HEK293 (cell line): ENCODE measurements around the gene CD2AP.

Experiments
- CTCF ChIA-PET: fragments of 350-600 bp; formaldehyde crosslinking; extraction: SDS; loops from one replicate; lab custom pipeline; 2021; ENCODE audit warnings: antibody characterized with exemption; lab: Yijun Ruan, JAX
- POLR2A ChIA-PET: fragments of 300-600 bp; formaldehyde crosslinking; extraction: SDS; loops from one replicate; lab custom pipeline; 2020; ENCODE audit warnings: antibody characterized with exemption, inconsistent platforms; lab: Yijun Ruan, JAX
- H3K27ac ChIP-seq: fragments of 200-500 bp; sonication (Bioruptor generic); 2 replicates; pipeline ENCODE4 v1.5.1; 2014; ENCODE audit warnings: low read depth, low read length, control low read depth, inconsistent platforms; ENCODE audit errors: extremely low read depth
- H3K36me3 ChIP-seq, 2 experiments: fragments of 200-500 bp in 1 of 2; sonication (Bioruptor generic) in 1 of 2; 1 replicate in 1 of 2; 2 replicates in 1 of 2; pipeline ENCODE4 v1.5.1; 2014 to 2017; ENCODE audit warnings: inconsistent platforms in 2 of 2, low read length in 2 of 2; ENCODE audit not compliant: control insufficient read depth in 2 of 2, insufficient read depth in 1 of 2
- H3K4me1 ChIP-seq: fragments of 200-500 bp; sonication (Bioruptor generic); 2 replicates; pipeline ENCODE4 v1.5.1; 2014; ENCODE audit warnings: mild to moderate bottlenecking, low read length, inconsistent platforms; ENCODE audit not compliant: control insufficient read depth, insufficient read depth
- H3K4me3 ChIP-seq: 2 replicates; pipeline ENCODE4 v1.5.1; 2011; ENCODE audit warnings: low read depth, mild to moderate bottlenecking, control low read depth, low read length, moderate library complexity
- H3K9me3 ChIP-seq: fragments of 200-500 bp; sonication (Bioruptor generic); 2 replicates; pipeline ENCODE4 v1.5.1; 2014; ENCODE audit warnings: low read depth, low read length, inconsistent platforms; ENCODE audit not compliant: control insufficient read depth, insufficient read depth
- GLI2 ChIP-seq: fragments of 450-650 bp; formaldehyde crosslinking; IDR thresholded peaks from 2 replicates; pipeline ENCODE4; 2017; ENCODE audit warnings: missing biosample characterization, missing genetic modification characterization, low read depth, borderline replicate concordance
- GLI4 ChIP-seq: fragments of 450-650 bp; formaldehyde crosslinking; IDR thresholded peaks from 2 replicates; pipeline ENCODE4 v1.5.1; 2016; ENCODE audit warnings: missing biosample characterization, missing genetic modification characterization
- KLF10 ChIP-seq: fragments of 450-650 bp; IDR thresholded peaks from 2 replicates; pipeline ENCODE4 v1.5.1; 2018; ENCODE audit warnings: missing biosample characterization, mild to moderate bottlenecking, missing genetic modification characterization
- SCRT1 ChIP-seq: fragments of 450-650 bp; formaldehyde crosslinking; IDR thresholded peaks from 2 replicates; pipeline ENCODE4 v1.5.1; 2016; ENCODE audit warnings: missing biosample characterization, missing genetic modification characterization, borderline replicate concordance
- SETDB1 ChIP-seq: IDR thresholded peaks from one replicate; pipeline ENCODE4 v1.6.1; 2017; ENCODE audit warnings: mild to moderate bottlenecking, low read length, moderate library complexity, mixed read lengths; ENCODE audit not compliant: insufficient read length
- TSHZ1 ChIP-seq: fragments of 450-650 bp; formaldehyde crosslinking; IDR thresholded peaks from 2 replicates; pipeline ENCODE4 v1.5.1; 2016; ENCODE audit warnings: missing biosample characterization, missing genetic modification characterization, borderline replicate concordance
- ZNF19 ChIP-seq: fragments of 450-650 bp; formaldehyde crosslinking; IDR thresholded peaks from 2 replicates; pipeline ENCODE4; 2016; ENCODE audit warnings: missing biosample characterization, missing genetic modification characterization, low read depth
- ZNF394 ChIP-seq: fragments of 450-650 bp; formaldehyde crosslinking; IDR thresholded peaks from 2 replicates; pipeline ENCODE4 v1.5.1; 2016; ENCODE audit warnings: missing biosample characterization, missing genetic modification characterization, mild to moderate bottlenecking, moderate library complexity, borderline replicate concordance
- ZNF529 ChIP-seq: fragments of 450-650 bp; formaldehyde crosslinking; IDR thresholded peaks from 2 replicates; pipeline ENCODE4 v1.5.1; 2017; ENCODE audit warnings: missing genetic modification characterization, missing biosample characterization; ENCODE audit not compliant: insufficient replicate concordance
- ZNF548 ChIP-seq: fragments of 450-650 bp; formaldehyde crosslinking; IDR thresholded peaks from 2 replicates; pipeline ENCODE4 v1.5.1; 2016; ENCODE audit warnings: missing biosample characterization, missing genetic modification characterization
- ZNF670 ChIP-seq: fragments of 450-650 bp; formaldehyde crosslinking; IDR thresholded peaks from 2 replicates; pipeline ENCODE4 v1.5.1; 2016; ENCODE audit warnings: missing biosample characterization, missing genetic modification characterization, low read depth
- TF ChIP-seq, protein P1 (sequence below): fragments of 450-650 bp; formaldehyde crosslinking; IDR thresholded peaks from 2 replicates; pipeline ENCODE4 v1.5.1; 2016; ENCODE audit warnings: missing biosample characterization, missing genetic modification characterization
- TF ChIP-seq, protein P2 (sequence below): IDR thresholded peaks from 2 replicates; pipeline ENCODE4 v1.6.1; 2011; ENCODE audit warnings: mild to moderate bottlenecking, low read depth, low read length, borderline replicate concordance
- TF ChIP-seq, protein P3 (sequence below): fragments of 450-650 bp; formaldehyde crosslinking; IDR thresholded peaks from 2 replicates; pipeline ENCODE4 v1.5.1; 2016; ENCODE audit warnings: missing biosample characterization, missing genetic modification characterization
- TF ChIP-seq, protein P4 (sequence below): fragments of 450-650 bp; formaldehyde crosslinking; IDR thresholded peaks from 2 replicates; pipeline ENCODE4 v1.5.1; 2016; ENCODE audit warnings: missing biosample characterization, missing genetic modification characterization

Gene CD2AP

GRCh38 chr6:47630587-47630986, 153.0 kb downstream of the CD2AP start:
- H3K9me3 ChIP-seq, result no peaks in the 10 kb centered on the region
- no peak for TF ChIP-seq GLI2 (tag by site-specific recombination)
- no peak for TF ChIP-seq ZNF394
- TF ChIP-seq GLI4 (tag by site-specific recombination), result no peak
- no peak for TF ChIP-seq ZNF548 (tag by site-specific recombination)
- TF ChIP-seq, protein P1, sequence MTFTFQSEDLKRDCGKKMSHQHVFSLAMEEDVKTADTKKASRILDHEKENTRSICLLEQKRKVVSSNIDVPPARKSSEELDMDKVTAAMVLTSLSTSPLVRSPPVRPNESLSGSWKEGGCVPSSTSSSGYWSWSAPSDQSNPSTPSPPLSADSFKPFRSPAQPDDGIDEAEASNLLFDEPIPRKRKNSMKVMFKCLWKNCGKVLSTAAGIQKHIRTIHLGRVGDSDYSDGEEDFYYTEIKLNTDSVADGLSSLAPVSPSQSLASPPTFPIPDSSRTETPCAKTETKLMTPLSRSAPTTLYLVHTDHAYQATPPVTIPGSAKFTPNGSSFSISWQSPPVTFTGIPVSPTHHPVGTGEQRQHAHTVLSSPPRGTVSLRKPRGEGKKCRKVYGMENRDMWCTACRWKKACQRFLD (tag by site-specific recombination), result no peak
- TF ChIP-seq SCRT1 (tag by site-specific recombination), result no peak
- no peak for TF ChIP-seq KLF10 (tag by site-specific recombination)
- TF ChIP-seq TSHZ1 (tag by site-specific recombination), result no peak
- TF ChIP-seq, protein P2, sequence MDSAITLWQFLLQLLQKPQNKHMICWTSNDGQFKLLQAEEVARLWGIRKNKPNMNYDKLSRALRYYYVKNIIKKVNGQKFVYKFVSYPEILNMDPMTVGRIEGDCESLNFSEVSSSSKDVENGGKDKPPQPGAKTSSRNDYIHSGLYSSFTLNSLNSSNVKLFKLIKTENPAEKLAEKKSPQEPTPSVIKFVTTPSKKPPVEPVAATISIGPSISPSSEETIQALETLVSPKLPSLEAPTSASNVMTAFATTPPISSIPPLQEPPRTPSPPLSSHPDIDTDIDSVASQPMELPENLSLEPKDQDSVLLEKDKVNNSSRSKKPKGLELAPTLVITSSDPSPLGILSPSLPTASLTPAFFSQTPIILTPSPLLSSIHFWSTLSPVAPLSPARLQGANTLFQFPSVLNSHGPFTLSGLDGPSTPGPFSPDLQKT, result no peak
- TF ChIP-seq, protein P3, sequence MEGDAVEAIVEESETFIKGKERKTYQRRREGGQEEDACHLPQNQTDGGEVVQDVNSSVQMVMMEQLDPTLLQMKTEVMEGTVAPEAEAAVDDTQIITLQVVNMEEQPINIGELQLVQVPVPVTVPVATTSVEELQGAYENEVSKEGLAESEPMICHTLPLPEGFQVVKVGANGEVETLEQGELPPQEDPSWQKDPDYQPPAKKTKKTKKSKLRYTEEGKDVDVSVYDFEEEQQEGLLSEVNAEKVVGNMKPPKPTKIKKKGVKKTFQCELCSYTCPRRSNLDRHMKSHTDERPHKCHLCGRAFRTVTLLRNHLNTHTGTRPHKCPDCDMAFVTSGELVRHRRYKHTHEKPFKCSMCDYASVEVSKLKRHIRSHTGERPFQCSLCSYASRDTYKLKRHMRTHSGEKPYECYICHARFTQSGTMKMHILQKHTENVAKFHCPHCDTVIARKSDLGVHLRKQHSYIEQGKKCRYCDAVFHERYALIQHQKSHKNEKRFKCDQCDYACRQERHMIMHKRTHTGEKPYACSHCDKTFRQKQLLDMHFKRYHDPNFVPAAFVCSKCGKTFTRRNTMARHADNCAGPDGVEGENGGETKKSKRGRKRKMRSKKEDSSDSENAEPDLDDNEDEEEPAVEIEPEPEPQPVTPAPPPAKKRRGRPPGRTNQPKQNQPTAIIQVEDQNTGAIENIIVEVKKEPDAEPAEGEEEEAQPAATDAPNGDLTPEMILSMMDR (tag by site-specific recombination), result no peak
- no peak for TF ChIP-seq ZNF670 (tag by site-specific recombination)
- TF ChIP-seq SETDB1, result no peak
- TF ChIP-seq, protein P4, sequence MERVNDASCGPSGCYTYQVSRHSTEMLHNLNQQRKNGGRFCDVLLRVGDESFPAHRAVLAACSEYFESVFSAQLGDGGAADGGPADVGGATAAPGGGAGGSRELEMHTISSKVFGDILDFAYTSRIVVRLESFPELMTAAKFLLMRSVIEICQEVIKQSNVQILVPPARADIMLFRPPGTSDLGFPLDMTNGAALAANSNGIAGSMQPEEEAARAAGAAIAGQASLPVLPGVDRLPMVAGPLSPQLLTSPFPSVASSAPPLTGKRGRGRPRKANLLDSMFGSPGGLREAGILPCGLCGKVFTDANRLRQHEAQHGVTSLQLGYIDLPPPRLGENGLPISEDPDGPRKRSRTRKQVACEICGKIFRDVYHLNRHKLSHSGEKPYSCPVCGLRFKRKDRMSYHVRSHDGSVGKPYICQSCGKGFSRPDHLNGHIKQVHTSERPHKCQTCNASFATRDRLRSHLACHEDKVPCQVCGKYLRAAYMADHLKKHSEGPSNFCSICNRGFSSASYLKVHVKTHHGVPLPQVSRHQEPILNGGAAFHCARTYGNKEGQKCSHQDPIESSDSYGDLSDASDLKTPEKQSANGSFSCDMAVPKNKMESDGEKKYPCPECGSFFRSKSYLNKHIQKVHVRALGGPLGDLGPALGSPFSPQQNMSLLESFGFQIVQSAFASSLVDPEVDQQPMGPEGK (tag by site-specific recombination), result no peak
- TF ChIP-seq ZNF19, result no peak
- TF ChIP-seq ZNF529 (tag by site-specific recombination), result no peak
- ChIA-PET POLR2A (interaction anchor here (1.5 to 2.1 kb wide), 2 partner anchors 103 to 153 kb away, joined by 6 to 12 read pairs; partner anchors contain the start of gene CD2AP), CTCF (interaction anchor here (0.6 to 6.3 kb wide), 38 partner anchors 8 to 1135 kb away, joined by 3 to 122 read pairs (median 5); partner anchors contain the start of gene OPN5)
- no peak overlapping the region for H3K27ac ChIP-seq
- H3K36me3 ChIP-seq, result no peaks in the 10 kb centered on the region
- no peak overlapping the region for H3K4me3 ChIP-seq
- peaks cover 23% of the 10 kb centered on the region for H3K4me1 ChIP-seq
